GM19397 (cell line): ENCODE measurements around the gene CHCHD4.

Experiments
- ATAC-seq: cut with Tn5 transposase; IDR thresholded peaks from one replicate; pipeline ENCODE4 v1.9.1; 2021; ENCODE audit warnings: mild to moderate bottlenecking, moderate library complexity; ENCODE audit not compliant: unreplicated experiment

The CHCHD4 gene

DNA sequence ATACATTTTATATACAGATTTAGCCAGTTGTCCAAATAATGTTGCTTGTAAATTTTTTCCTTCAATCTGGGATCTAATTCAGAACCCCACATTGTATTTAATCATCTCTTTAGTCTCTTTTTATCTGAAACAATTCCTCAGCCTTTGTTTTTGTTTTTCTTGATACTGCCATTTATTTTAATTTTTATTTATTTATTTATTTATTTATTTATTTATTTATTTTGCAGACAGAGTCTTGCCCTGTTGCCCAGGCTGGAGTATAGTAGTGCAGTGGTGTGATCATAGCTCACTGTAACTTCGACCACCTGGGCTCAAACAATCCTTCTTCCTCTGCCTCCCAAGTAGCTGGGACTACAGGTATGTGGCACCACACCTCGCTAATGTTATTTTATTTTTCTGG, 61.5 kb downstream of the CHCHD4 start:
- ATAC-seq: no peak
